ENCODE results near the gene PLA2R1.

- no peak for TF ChIP-seq GATA3 (IDR thresholded peaks at IDR 0.05; ENCODE audit: borderline replicate concordance)
- TF ChIP-seq JUNB (IDR thresholded peaks at IDR 0.05) = no peak
- no peak for TF ChIP-seq CTCF (IDR thresholded peaks at IDR 0.05)
- no peak for TF ChIP-seq RAD21 (conservative IDR thresholded peaks at IDR 0.05 in 1 of 2, IDR thresholded peaks at IDR 0.05 in 1 of 2)
Observed at GRCh38 chr2:159941729-159942128, 120.7 kb downstream of the PLA2R1 start.

All from A549 (cell line).